ENCODE measurements around the gene ASB13. TPM values are rescaled to one million over a fixed set of nuclear protein-coding genes. Genes with fewer than 3 reads are reported as not detected.
A peak's percentile ranks its signal among the peaks of the same experiment; 100 is the strongest.

ASB13 gene
- total and polyA plus RNA-seq, 2 of the 13 experiments (the other 11 are each of a cell fraction or from before 2014, with no cell fraction given): 9.3 to 15.4 TPM

GRCh38 chr10:5659702-5660528 is 6.5 kb downstream of the ASB13 start (continued):
- TF ChIP-seq ZNF280B (CRISPR knock-in tag; IDR thresholded peaks at IDR 0.05; ENCODE audit: borderline replicate concordance) (no peak; the same call in 1 of the 2 replicates), PAWR (CRISPR knock-in tag; IDR thresholded peaks at IDR 0.05; ENCODE audit: borderline replicate concordance) (no peak), ZNF225 (CRISPR knock-in tag; IDR thresholded peaks at IDR 0.05) (no peak), SP2 (CRISPR knock-in tag; IDR thresholded peaks at IDR 0.05) (no peak), NFKB2 (CRISPR knock-in tag; IDR thresholded peaks at IDR 0.05; ENCODE audit: borderline replicate concordance) (no peak), POLR2AphosphoS2 (IDR thresholded peaks at IDR 0.05; ENCODE audit: low read depth, low read length) (no peak), KLF6 (CRISPR knock-in tag; IDR thresholded peaks at IDR 0.05) (no peak), MIER3 (CRISPR knock-in tag; IDR thresholded peaks at IDR 0.05; ENCODE audit: borderline replicate concordance) (peak; percentile 84), SNAPC4 (CRISPR knock-in tag; IDR thresholded peaks at IDR 0.05) (peak; percentile 85), ZBTB2 (CRISPR knock-in tag; IDR thresholded peaks at IDR 0.05; ENCODE audit: low read depth) (no peak)
- TF ChIP-seq, protein P1, sequence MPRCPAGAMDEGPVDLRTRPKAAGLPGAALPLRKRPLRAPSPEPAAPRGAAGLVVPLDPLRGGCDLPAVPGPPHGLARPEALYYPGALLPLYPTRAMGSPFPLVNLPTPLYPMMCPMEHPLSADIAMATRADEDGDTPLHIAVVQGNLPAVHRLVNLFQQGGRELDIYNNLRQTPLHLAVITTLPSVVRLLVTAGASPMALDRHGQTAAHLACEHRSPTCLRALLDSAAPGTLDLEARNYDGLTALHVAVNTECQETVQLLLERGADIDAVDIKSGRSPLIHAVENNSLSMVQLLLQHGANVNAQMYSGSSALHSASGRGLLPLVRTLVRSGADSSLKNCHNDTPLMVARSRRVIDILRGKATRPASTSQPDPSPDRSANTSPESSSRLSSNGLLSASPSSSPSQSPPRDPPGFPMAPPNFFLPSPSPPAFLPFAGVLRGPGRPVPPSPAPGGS (CRISPR knock-in tag; IDR thresholded peaks at IDR 0.05): 0 out of 2 replicates have a peak, but pooled peaks have one; percentile 10
